CD14-positive monocyte (primary cell): Measurements from ENCODE around the gene DIPK1A. TPM values are rescaled to one million over a fixed set of nuclear protein-coding genes. Genes with fewer than 3 reads are reported as not detected.
A peak's percentile ranks its signal among the peaks of the same experiment; 100 is the strongest.

ENCODE experiments used
- DNase-seq, 3 donors: peaks; one replicate each; pipeline ENCODE4 v3.0.0-alpha.2; 2011 to 2022
- H2AFZ ChIP-seq: 2 replicates; pipeline ENCODE4 v1.6.0; 2012; ENCODE audit warnings: mild to moderate bottlenecking, low read depth, low read length, inconsistent platforms; ENCODE audit not compliant: insufficient read depth, poor library complexity, severe bottlenecking
- H3K27ac ChIP-seq, 2 donors: 1 replicate in 1 of 2; 2 replicates in 1 of 2; pipeline ENCODE4 v1.5.1; 2012 to 2013; ENCODE audit warnings: low read length in 2 of 2, control low read depth in 1 of 2, inconsistent platforms in 1 of 2, low read depth in 1 of 2, mild to moderate bottlenecking in 1 of 2
- H3K27me3 ChIP-seq, 2 donors: one replicate each; pipeline versions ENCODE4 v1.6.0 to v1.6.1; 2011 to 2013; ENCODE audit warnings: low read length in 2 of 2; ENCODE audit not compliant: control insufficient read depth in 2 of 2, insufficient read depth in 2 of 2
- H3K36me3 ChIP-seq, 2 donors: replicated peaks in 1 of 2; 1 replicate in 1 of 2; 2 replicates in 1 of 2; pipeline versions ENCODE4 v1.5.1 to v1.6.1; 2012 to 2013; ENCODE audit warnings: low read length in 2 of 2, control low read depth in 1 of 2, inconsistent platforms in 1 of 2, mild to moderate bottlenecking in 1 of 2; ENCODE audit not compliant: insufficient read depth in 2 of 2, control insufficient read depth in 1 of 2
- H3K4me1 ChIP-seq, 2 donors: 1 replicate in 1 of 2; 2 replicates in 1 of 2; pipeline versions ENCODE4 v1.5.1 to v1.6.1; 2012 to 2013; ENCODE audit warnings: low read length in 2 of 2, control low read depth in 1 of 2, inconsistent platforms in 1 of 2, mild to moderate bottlenecking in 1 of 2, moderate library complexity in 1 of 2; ENCODE audit not compliant: insufficient read depth in 2 of 2, control insufficient read depth in 1 of 2
- H3K4me2 ChIP-seq: replicated peaks from 2 replicates; pipeline ENCODE3; 2012; ENCODE audit warnings: low read length, moderate library complexity, mild to moderate bottlenecking; ENCODE audit not compliant: poor library complexity, severe bottlenecking; ENCODE audit errors: extremely low read depth
- H3K4me3 ChIP-seq, 3 experiments: fragments of 200-600 bp in 1 of 3; sonication (generic) in 1 of 3; replicated peaks in 1 of 3; 1 replicate in 2 of 3; 2 replicates in 1 of 3; pipeline ENCODE4 v1.5.1; 2011 to 2013; ENCODE audit warnings: low read length in 3 of 3, mild to moderate bottlenecking in 3 of 3, control low read depth in 2 of 3, low read depth in 2 of 3, inconsistent platforms in 1 of 3, moderate library complexity in 1 of 3
- H3K79me2 ChIP-seq: 2 replicates; pipeline ENCODE4 v1.6.0; 2012; ENCODE audit warnings: mild to moderate bottlenecking, control low read depth, inconsistent platforms, low read length, moderate library complexity; ENCODE audit not compliant: insufficient read depth
- H3K9ac ChIP-seq: 2 replicates; pipeline ENCODE4 v1.6.0; 2017; ENCODE audit warnings: low read length, mild to moderate bottlenecking; ENCODE audit not compliant: insufficient read depth, poor library complexity, severe bottlenecking
- H3K9me3 ChIP-seq, 2 donors: replicated peaks in 1 of 2; 1 replicate in 1 of 2; 2 replicates in 1 of 2; pipeline versions ENCODE4 v1.5.1 to v1.6.1; 2012 to 2013; ENCODE audit warnings: low read length in 2 of 2, control low read depth in 1 of 2; ENCODE audit not compliant: control insufficient read depth in 1 of 2, insufficient read depth in 1 of 2
- H4K20me1 ChIP-seq: 2 replicates; pipeline ENCODE4 v1.6.0; 2012; ENCODE audit warnings: mild to moderate bottlenecking, low read length, control low read depth, moderate library complexity; ENCODE audit not compliant: insufficient read depth
- H3K27ac Mint-ChIP-seq, 7 donors: one replicate each; pipeline ENCODE4 v1.8.0; 2020; ENCODE audit warnings: mild to moderate bottlenecking in 7 of 7, mixed read lengths in 7 of 7, moderate library complexity in 6 of 7, inconsistent platforms in 2 of 7
- H3K27me3 Mint-ChIP-seq, 3 donors: one replicate each; pipeline ENCODE4 v1.8.0; 2021 to 2022; ENCODE audit warnings: low read depth in 3 of 3, mild to moderate bottlenecking in 3 of 3, mixed read lengths in 3 of 3, moderate library complexity in 3 of 3, inconsistent platforms in 1 of 3
- H3K36me3 Mint-ChIP-seq, 2 donors: one replicate each; pipeline ENCODE4 v1.8.0; 2020; ENCODE audit warnings: mixed read lengths in 2 of 2, inconsistent platforms in 1 of 2, mild to moderate bottlenecking in 1 of 2
- H3K4me1 Mint-ChIP-seq: one replicate; pipeline ENCODE4 v1.8.0; 2020; ENCODE audit warnings: mild to moderate bottlenecking, mixed read lengths
- H3K4me3 Mint-ChIP-seq, 2 donors: one replicate each; pipeline ENCODE4 v1.8.0; 2020; ENCODE audit warnings: mild to moderate bottlenecking in 2 of 2, mixed read lengths in 2 of 2, moderate library complexity in 1 of 2
- H3K9me3 Mint-ChIP-seq, 7 donors: one replicate each; pipeline ENCODE4 v1.8.0; 2020 to 2022; ENCODE audit warnings: mixed read lengths in 7 of 7, mild to moderate bottlenecking in 6 of 7, moderate library complexity in 6 of 7, inconsistent platforms in 2 of 7
- WGBS: methylation state at CpG from one replicate; pipeline ENCODE4 v1.1.5; 2013; ENCODE audit warnings: missing lambda C conversion rate; ENCODE audit not compliant: insufficient coverage; 5-methylcytosine and 5-hydroxymethylcytosine counted together
- intact Hi-C, 2 donors: fragments of 100-400 bp; cut with micrococcal nuclease; formaldehyde crosslinking; loops; one replicate each; pipeline versions ENCODE4 v1.15.0 to v1.15.1; 2023
- polyA plus RNA-seq, 3 donors: library from polyadenylated mRNA; depleted of rRNA in 1 of 3; unstranded in 2 of 3; stranded (reverse) in 1 of 3; fragments of 300-500 nt in 2 of 3; fragments of >200 nt in 1 of 3; fragmentation: Illumina TruSeq in 2 of 3; gene quantifications; 1 replicate in 2 of 3; 2 replicates in 1 of 3; pipeline ENCODE4 v1.2.3, GENCODE V29; 2012 to 2021
- TF ChIP-seq, protein P1 (sequence below): fragments of 200-600 bp; IDR thresholded peaks from one replicate; pipeline ENCODE4 v1.8.0; 2022; ENCODE audit warnings: antibody characterized with exemption, mild to moderate bottlenecking

The DIPK1A gene
- polyA plus RNA-seq, 3 donors: 0.45 to 1.4 (median 0.83) TPM

DNA sequence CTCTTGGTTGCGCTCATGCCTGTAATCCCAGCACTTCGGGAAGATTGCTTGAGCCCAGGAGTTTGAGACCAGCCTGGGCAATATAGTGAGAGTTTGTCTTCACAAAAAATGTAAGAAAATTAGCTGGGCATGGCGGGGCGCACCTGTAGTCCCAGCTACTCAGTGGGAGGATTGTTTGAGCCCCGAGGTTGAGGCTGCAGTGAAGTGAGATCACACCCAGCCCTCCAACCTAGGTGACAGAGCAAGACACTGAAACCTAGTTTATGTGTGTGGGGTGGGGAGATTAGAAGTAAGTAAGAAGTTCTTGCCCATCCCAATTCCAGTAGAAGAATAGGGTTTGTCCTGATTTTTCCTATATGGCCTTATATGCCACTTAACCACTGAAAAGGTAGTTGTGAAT, 127.4 kb downstream of the DIPK1A start:
- Histone ChIP-seq H3K36me3 (peaks cover 50 to 55% of the 10 kb centered on the region in 2 donors), H3K9me3 (no peaks in the 10 kb centered on the region), H3K9ac (peak overlapping the region; percentile 96), H3K4me2 (peak overlapping the region; percentile 91), H3K4me3 (peak overlapping the region in 1 of 3 experiments; percentile 99), H3K4me1 (peaks cover 11 to 23% of the 10 kb centered on the region in 2 donors), H4K20me1 (peaks cover 58% of the 10 kb centered on the region), H3K79me2 (peaks cover 71% of the 10 kb centered on the region), H2AFZ (no peak overlapping the region), H3K27me3 (no peaks in the 10 kb centered on the region), H3K27ac (peak overlapping the region; percentile 29 to 97)
- H3K36me3 Mint-ChIP-seq: peaks cover 47 to 49% of the 10 kb centered on the region in 2 donors
- intact Hi-C loops: no loop called here
- peak overlapping the region in 6 of 7 donors; percentile 10 to 99 (median 63) for H3K27ac Mint-ChIP-seq
- WGBS: 81% methylated on average over 3 of the region's 5 CpGs
- peaks cover 28% of the 10 kb centered on the region for H3K4me1 Mint-ChIP-seq
- TF ChIP-seq, protein P1, sequence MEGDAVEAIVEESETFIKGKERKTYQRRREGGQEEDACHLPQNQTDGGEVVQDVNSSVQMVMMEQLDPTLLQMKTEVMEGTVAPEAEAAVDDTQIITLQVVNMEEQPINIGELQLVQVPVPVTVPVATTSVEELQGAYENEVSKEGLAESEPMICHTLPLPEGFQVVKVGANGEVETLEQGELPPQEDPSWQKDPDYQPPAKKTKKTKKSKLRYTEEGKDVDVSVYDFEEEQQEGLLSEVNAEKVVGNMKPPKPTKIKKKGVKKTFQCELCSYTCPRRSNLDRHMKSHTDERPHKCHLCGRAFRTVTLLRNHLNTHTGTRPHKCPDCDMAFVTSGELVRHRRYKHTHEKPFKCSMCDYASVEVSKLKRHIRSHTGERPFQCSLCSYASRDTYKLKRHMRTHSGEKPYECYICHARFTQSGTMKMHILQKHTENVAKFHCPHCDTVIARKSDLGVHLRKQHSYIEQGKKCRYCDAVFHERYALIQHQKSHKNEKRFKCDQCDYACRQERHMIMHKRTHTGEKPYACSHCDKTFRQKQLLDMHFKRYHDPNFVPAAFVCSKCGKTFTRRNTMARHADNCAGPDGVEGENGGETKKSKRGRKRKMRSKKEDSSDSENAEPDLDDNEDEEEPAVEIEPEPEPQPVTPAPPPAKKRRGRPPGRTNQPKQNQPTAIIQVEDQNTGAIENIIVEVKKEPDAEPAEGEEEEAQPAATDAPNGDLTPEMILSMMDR: no peak
- DNase-seq: no peak
- H3K27me3 Mint-ChIP-seq: peaks cover 0 to 3% (median 0%) of the 10 kb centered on the region in 3 donors
- no peaks in the 10 kb centered on the region for H3K9me3 Mint-ChIP-seq
- no peak overlapping the region for H3K4me3 Mint-ChIP-seq

GRCh38 chr1:92832537-92833114, 128.6 kb downstream of the DIPK1A start:
- H3K9me3 ChIP-seq: no peaks in the 10 kb centered on the region
- peak overlapping the region; percentile 97 to 99 (median 99) for H3K27ac Mint-ChIP-seq
- H4K20me1 ChIP-seq: peaks cover 46% of the 10 kb centered on the region
- H3K27me3 Mint-ChIP-seq: peaks cover 0 to 3% (median 0%) of the 10 kb centered on the region in 3 donors
- peak overlapping the region; percentile 79 to 99 (median 82) for H3K4me3 ChIP-seq
- peak overlapping the region; percentile 84 for H2AFZ ChIP-seq
- H3K9me3 Mint-ChIP-seq: no peaks in the 10 kb centered on the region
- peaks cover 11 to 23% of the 10 kb centered on the region in 2 donors for H3K4me1 ChIP-seq
- H3K4me3 Mint-ChIP-seq: peak overlapping the region; percentile 98
- no peaks in the 10 kb centered on the region for H3K27me3 ChIP-seq
- H3K4me1 Mint-ChIP-seq: peaks cover 28% of the 10 kb centered on the region
- peak in 1 of 3 donors; percentile 6 for DNase-seq
- H3K9ac ChIP-seq: peak overlapping the region; percentile 96
- TF ChIP-seq, protein P1: no peak
- peak overlapping the region; percentile 91 for H3K4me2 ChIP-seq
- 1% methylated on average over 10 of the region's 19 CpGs for whole genome bisulfite sequencing
- peaks cover 58% of the 10 kb centered on the region for H3K79me2 ChIP-seq
- intact Hi-C loops: no loop called here
- H3K36me3 ChIP-seq: peaks cover 38 to 42% of the 10 kb centered on the region in 2 donors
- H3K36me3 Mint-ChIP-seq: peaks cover 35 to 37% of the 10 kb centered on the region in 2 donors
- peak overlapping the region; percentile 84 to 97 for H3K27ac ChIP-seq
